ENCODE results near the gene ITGB5.

- no peak for TF ChIP-seq EZH2phosphoT487 (IDR thresholded peaks at IDR 0.05; ENCODE audit: borderline replicate concordance, low read length)
- TF ChIP-seq CTCF (conservative IDR thresholded peaks at IDR 0.05; ENCODE audit: low read depth, low read length): no peak
These were observed 94.7 kb downstream of the ITGB5 start for GRCh38 chr3:124792341-124793040.
